Measurements from ENCODE around the gene PIP4K2A. TPM values are rescaled to one million over a fixed set of nuclear protein-coding genes. Genes with fewer than 3 reads are reported as not detected.

PIP4K2A gene
- total RNA-seq, 1 experiment from 2014 or later: 20.2 TPM

DNA sequence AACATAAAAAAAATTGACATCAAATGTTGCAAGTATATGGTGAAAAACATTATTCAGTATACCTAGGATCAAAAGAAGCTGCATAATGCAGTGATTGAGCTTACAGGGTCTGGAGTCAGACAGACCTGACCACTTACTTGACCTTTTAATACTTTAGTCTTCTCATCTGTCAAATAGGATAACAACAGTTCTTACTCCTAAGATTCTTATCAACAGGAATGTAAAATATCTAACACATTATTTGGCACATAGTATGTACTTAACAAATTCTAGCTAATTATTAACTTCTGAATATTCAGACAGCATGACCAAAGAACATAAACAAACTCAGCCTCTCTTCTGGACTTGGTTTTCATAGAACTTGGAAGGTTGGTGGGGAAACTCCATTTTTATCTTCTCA is 45.6 kb upstream of the PIP4K2A start:
- no peak overlapping the region for H2AFZ ChIP-seq (ENCODE audit: low read length)
- no peaks in the 10 kb centered on the region for H3K79me2 ChIP-seq (ENCODE audit: low read length)
- H3K9me2 ChIP-seq (replicated peaks; ENCODE audit: low read length): no peaks in the 10 kb centered on the region
- no peaks in the 10 kb centered on the region for H3F3A ChIP-seq (ENCODE audit: low read length, unreplicated experiment)
- TF ChIP-seq EZH2 (IDR thresholded peaks at IDR 0.05; ENCODE audit: low read length, unreplicated experiment) (no peak), EZH2phosphoT487 (IDR thresholded peaks at IDR 0.05; ENCODE audit: borderline replicate concordance, low read length) (no peak)
- TF ChIP-seq, protein P1, sequence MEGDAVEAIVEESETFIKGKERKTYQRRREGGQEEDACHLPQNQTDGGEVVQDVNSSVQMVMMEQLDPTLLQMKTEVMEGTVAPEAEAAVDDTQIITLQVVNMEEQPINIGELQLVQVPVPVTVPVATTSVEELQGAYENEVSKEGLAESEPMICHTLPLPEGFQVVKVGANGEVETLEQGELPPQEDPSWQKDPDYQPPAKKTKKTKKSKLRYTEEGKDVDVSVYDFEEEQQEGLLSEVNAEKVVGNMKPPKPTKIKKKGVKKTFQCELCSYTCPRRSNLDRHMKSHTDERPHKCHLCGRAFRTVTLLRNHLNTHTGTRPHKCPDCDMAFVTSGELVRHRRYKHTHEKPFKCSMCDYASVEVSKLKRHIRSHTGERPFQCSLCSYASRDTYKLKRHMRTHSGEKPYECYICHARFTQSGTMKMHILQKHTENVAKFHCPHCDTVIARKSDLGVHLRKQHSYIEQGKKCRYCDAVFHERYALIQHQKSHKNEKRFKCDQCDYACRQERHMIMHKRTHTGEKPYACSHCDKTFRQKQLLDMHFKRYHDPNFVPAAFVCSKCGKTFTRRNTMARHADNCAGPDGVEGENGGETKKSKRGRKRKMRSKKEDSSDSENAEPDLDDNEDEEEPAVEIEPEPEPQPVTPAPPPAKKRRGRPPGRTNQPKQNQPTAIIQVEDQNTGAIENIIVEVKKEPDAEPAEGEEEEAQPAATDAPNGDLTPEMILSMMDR (conservative IDR thresholded peaks at IDR 0.05; ENCODE audit: low read depth, low read length): no peak
- H4K20me1 ChIP-seq (ENCODE audit: low read length): no peaks in the 10 kb centered on the region
- intact Hi-C loops (cut with micrococcal nuclease): no loop called here
- no peaks in the 10 kb centered on the region for H3K27me3 ChIP-seq (ENCODE audit: low read length)
- no peak overlapping the region for H3K4me2 ChIP-seq (ENCODE audit: low read length)
- ChIA-PET POLR2A (ENCODE audit: unreplicated experiment) (interaction anchor here (0.6 kb wide), 1 partner anchor 265 kb away, joined by 3 read pairs; no protein-coding TSS in a partner anchor), CTCF (no interaction called here)
- ATAC-seq (no peak), DNase-seq (no peak)
- H3K27ac ChIP-seq (ENCODE audit: low read length): no peak overlapping the region
- no peaks in the 10 kb centered on the region for H3K9me3 ChIP-seq (ENCODE audit: low read length)
- BruUV-seq (replicated peaks): no TSS peak
- H3K4me1 ChIP-seq (ENCODE audit: insufficient read depth, low read length): no peaks in the 10 kb centered on the region
- no peaks in the 10 kb centered on the region for H3K36me3 ChIP-seq (ENCODE audit: low read depth, low read length)
- H3K9ac ChIP-seq (ENCODE audit: low read length): no peak overlapping the region
- H3K4me3 ChIP-seq (ENCODE audit: low read length): no peak overlapping the region

DNA sequence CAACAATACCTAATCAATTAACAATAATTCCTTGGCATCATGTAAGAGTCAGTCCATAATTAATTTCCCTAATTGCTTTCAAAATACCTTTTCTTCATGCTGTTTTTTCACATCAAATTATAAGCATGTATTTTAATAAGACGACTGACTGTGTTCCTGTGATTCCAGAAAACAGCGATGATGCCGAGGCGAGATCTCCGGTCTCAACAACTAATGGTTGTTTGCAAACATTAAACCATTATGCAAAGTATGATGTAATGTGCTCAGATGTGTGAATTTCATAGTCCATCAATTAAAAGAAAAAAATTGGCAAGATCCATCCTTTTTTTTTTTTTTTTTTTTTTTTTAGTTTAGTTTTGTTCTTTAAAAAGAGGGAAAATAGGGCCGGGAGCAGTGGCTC is 44.5 kb upstream of the PIP4K2A start:
- H3K79me2 ChIP-seq (ENCODE audit: low read length): no peaks in the 10 kb centered on the region
- no TSS peak for BruUV-seq (replicated peaks)
- ChIA-PET POLR2A (ENCODE audit: unreplicated experiment) (no interaction called here), CTCF (no interaction called here)
- H3K27me3 ChIP-seq (ENCODE audit: low read length): no peaks in the 10 kb centered on the region
- no peak overlapping the region for H3K4me3 ChIP-seq (ENCODE audit: low read length)
- H3K9me3 ChIP-seq (ENCODE audit: low read length): no peaks in the 10 kb centered on the region
- H3K36me3 ChIP-seq (ENCODE audit: low read depth, low read length): no peaks in the 10 kb centered on the region
- no peak overlapping the region for H3K9ac ChIP-seq (ENCODE audit: low read length)
- no peaks in the 10 kb centered on the region for H3F3A ChIP-seq (ENCODE audit: low read length, unreplicated experiment)
- TF ChIP-seq EZH2phosphoT487 (IDR thresholded peaks at IDR 0.05; ENCODE audit: borderline replicate concordance, low read length): no peak
- TF ChIP-seq, protein P1 (conservative IDR thresholded peaks at IDR 0.05; ENCODE audit: low read depth, low read length): no peak
- no peak for TF ChIP-seq EZH2 (IDR thresholded peaks at IDR 0.05; ENCODE audit: low read length, unreplicated experiment)
- H4K20me1 ChIP-seq (ENCODE audit: low read length): no peaks in the 10 kb centered on the region
- H3K4me2 ChIP-seq (ENCODE audit: low read length): no peak overlapping the region
- H3K27ac ChIP-seq (ENCODE audit: low read length): no peak overlapping the region
- H3K4me1 ChIP-seq (ENCODE audit: insufficient read depth, low read length): no peaks in the 10 kb centered on the region
- no peak for ATAC-seq
- intact Hi-C loops (cut with micrococcal nuclease): no loop called here
- H3K9me2 ChIP-seq (replicated peaks; ENCODE audit: low read length): no peaks in the 10 kb centered on the region
- H2AFZ ChIP-seq (ENCODE audit: low read length): no peak overlapping the region
- DNase-seq: no peak

DNA sequence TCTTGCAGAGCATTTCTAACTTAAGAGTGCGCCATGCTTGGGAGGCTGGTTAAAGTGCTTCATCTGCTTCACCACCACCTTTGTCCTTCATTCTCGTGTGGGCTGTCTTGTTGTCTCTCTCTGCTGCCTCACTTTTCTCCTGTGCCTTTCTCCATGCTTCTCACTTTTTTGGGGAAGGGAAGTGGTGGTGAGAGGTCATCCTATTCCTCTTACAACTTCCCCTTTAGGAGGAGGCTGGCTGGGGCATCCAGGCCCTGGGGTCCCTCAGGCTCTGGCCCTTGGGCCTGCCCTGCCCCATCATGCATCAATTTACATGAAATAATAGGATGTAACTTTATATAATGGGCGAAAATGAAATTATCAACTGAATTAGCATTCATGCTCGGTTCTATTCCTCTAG is 39.9 kb upstream of the PIP4K2A start:
- Histone ChIP-seq H3K4me3 (ENCODE audit: low read length) (no peak overlapping the region), H3K9me3 (ENCODE audit: low read length) (no peaks in the 10 kb centered on the region), H3K27me3 (ENCODE audit: low read length) (no peaks in the 10 kb centered on the region), H3K79me2 (ENCODE audit: low read length) (no peaks in the 10 kb centered on the region), H4K20me1 (ENCODE audit: low read length) (no peaks in the 10 kb centered on the region), H3K36me3 (ENCODE audit: low read depth, low read length) (no peaks in the 10 kb centered on the region), H3K27ac (ENCODE audit: low read length) (no peak overlapping the region), H3K9me2 (replicated peaks; ENCODE audit: low read length) (no peaks in the 10 kb centered on the region), H3K9ac (ENCODE audit: low read length) (no peak overlapping the region), H3K4me2 (ENCODE audit: low read length) (no peak overlapping the region), H3K4me1 (ENCODE audit: insufficient read depth, low read length) (no peaks in the 10 kb centered on the region), H2AFZ (ENCODE audit: low read length) (no peak overlapping the region), H3F3A (ENCODE audit: low read length, unreplicated experiment) (no peaks in the 10 kb centered on the region)
- ATAC-seq: no peak
- no peak for DNase-seq
- CTCF ChIA-PET: no interaction called here
- intact Hi-C loops (cut with micrococcal nuclease): no loop called here
- TF ChIP-seq, protein P1 (conservative IDR thresholded peaks at IDR 0.05; ENCODE audit: low read depth, low read length): no peak
- TF ChIP-seq EZH2 (IDR thresholded peaks at IDR 0.05; ENCODE audit: low read length, unreplicated experiment): no peak
- TF ChIP-seq EZH2phosphoT487 (IDR thresholded peaks at IDR 0.05; ENCODE audit: borderline replicate concordance, low read length): no peak
- POLR2A ChIA-PET (ENCODE audit: unreplicated experiment): no interaction called here
- BruUV-seq (replicated peaks): no TSS peak

Data from PC-3 (cell line).